Measurements from ENCODE around the gene GNB1L. TPM values are rescaled to one million over a fixed set of nuclear protein-coding genes. Genes with fewer than 3 reads are reported as not detected.

The GNB1L gene
- total and polyA plus RNA-seq, 9 of the 15 experiments (the other 6 are each of a cell fraction or from before 2014, with no cell fraction given): 0.56 to 50.5 (median 10.2) TPM

DNA sequence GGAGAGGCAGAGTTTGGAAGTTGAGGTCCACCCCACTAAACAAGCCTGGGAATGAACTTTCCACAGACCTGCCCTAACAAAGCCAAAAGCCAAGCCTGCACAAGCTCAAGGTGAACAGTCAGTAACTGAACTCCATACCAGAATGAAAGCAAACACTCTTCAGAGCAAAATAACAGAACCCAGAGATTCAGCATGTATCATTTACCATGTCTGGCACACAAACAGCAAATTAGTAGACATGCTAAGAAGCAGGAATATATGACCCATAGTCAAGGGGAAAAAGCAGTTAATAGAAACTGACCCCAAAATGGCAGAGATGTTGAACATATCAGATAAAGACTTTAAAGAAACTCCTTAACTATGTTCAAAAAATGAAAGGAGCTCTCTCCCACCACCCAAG, 62.8 kb downstream of the GNB1L start:
- Histone ChIP-seq H3K36me3 (ENCODE audit: control insufficient read depth, insufficient read depth, low read length) (peaks cover 3% of the 10 kb centered on the region; the same call in 1 of the 3 replicates), H3K27ac (ENCODE audit: extremely low read depth, low read depth, low read length) (no peak overlapping the region), H3K27me3 (ENCODE audit: control insufficient read depth in 2 of 2, insufficient read depth in 2 of 2, low read length in 2 of 2) (no peaks in the 10 kb centered on the region), H3K79me2 (ENCODE audit: control insufficient read depth, insufficient read depth, low read length) (no peaks in the 10 kb centered on the region), H3K9me1 (ENCODE audit: control insufficient read depth, insufficient read depth, low read length) (no peaks in the 10 kb centered on the region), H3K4me1 (replicated peaks in 1 of 2; ENCODE audit: control insufficient read depth in 2 of 2, insufficient read depth in 2 of 2, low read length in 2 of 2) (peaks cover 0 to 26% of the 10 kb centered on the region in 2 experiments; a peak in 1 of 5 replicates), H4K20me1 (replicated peaks; ENCODE audit: control insufficient read depth, insufficient read depth, low read length) (no peaks in the 10 kb centered on the region), H3K4me2 (ENCODE audit: insufficient read depth, low read length) (no peak overlapping the region), H3K9ac (ENCODE audit: insufficient read depth in 1 of 2, low read depth in 2 of 2, low read length in 2 of 2) (no peak overlapping the region), H3K4me3 (no peak overlapping the region), H3K9me3 (replicated peaks; ENCODE audit: control insufficient read depth, insufficient read depth, low read depth, low read length) (peaks cover 2% of the 10 kb centered on the region), H2AFZ (ENCODE audit: low read depth, low read length) (no peak overlapping the region)
- ChIA-PET CTCF (ENCODE audit: low intra/inter-chr PET ratio) (no interaction called here), POLR2A (interaction anchor here (0.6 to 16.8 kb wide), 9 partner anchors 9 to 296 kb away, joined by 3 to 205 read pairs (median 4); no protein-coding TSS in a partner anchor)
- FAIRE-seq (no peak), DNase-seq (ENCODE audit: extremely low read depth in 1 of 4, low spot score in 3 of 4) (no peak), ATAC-seq (no peak)
- intact Hi-C loops (cut with micrococcal nuclease) (no loop called here), in situ Hi-C loops (cut with MboI) (no loop called here)
- TF ChIP-seq, protein P1, sequence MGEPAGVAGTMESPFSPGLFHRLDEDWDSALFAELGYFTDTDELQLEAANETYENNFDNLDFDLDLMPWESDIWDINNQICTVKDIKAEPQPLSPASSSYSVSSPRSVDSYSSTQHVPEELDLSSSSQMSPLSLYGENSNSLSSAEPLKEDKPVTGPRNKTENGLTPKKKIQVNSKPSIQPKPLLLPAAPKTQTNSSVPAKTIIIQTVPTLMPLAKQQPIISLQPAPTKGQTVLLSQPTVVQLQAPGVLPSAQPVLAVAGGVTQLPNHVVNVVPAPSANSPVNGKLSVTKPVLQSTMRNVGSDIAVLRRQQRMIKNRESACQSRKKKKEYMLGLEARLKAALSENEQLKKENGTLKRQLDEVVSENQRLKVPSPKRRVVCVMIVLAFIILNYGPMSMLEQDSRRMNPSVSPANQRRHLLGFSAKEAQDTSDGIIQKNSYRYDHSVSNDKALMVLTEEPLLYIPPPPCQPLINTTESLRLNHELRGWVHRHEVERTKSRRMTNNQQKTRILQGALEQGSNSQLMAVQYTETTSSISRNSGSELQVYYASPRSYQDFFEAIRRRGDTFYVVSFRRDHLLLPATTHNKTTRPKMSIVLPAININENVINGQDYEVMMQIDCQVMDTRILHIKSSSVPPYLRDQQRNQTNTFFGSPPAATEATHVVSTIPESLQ (CRISPR knock-in tag; IDR thresholded peaks at IDR 0.05): no peak
- TF ChIP-seq, protein P2, sequence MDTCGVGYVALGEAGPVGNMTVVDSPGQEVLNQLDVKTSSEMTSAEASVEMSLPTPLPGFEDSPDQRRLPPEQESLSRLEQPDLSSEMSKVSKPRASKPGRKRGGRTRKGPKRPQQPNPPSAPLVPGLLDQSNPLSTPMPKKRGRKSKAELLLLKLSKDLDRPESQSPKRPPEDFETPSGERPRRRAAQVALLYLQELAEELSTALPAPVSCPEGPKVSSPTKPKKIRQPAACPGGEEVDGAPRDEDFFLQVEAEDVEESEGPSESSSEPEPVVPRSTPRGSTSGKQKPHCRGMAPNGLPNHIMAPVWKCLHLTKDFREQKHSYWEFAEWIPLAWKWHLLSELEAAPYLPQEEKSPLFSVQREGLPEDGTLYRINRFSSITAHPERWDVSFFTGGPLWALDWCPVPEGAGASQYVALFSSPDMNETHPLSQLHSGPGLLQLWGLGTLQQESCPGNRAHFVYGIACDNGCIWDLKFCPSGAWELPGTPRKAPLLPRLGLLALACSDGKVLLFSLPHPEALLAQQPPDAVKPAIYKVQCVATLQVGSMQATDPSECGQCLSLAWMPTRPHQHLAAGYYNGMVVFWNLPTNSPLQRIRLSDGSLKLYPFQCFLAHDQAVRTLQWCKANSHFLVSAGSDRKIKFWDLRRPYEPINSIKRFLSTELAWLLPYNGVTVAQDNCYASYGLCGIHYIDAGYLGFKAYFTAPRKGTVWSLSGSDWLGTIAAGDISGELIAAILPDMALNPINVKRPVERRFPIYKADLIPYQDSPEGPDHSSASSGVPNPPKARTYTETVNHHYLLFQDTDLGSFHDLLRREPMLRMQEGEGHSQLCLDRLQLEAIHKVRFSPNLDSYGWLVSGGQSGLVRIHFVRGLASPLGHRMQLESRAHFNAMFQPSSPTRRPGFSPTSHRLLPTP (IDR thresholded peaks at IDR 0.05; ENCODE audit: borderline replicate concordance, extremely low read depth, insufficient read length): no peak
- TF ChIP-seq TRIM28 (IDR thresholded peaks at IDR 0.05) (peak; percentile 44; the same call in 1 of the 2 replicates), TBP (optimal IDR thresholded peaks at IDR 0.05; ENCODE audit: low read depth, low read length) (peak; percentile 13), JUN (IDR thresholded peaks at IDR 0.05; ENCODE audit: borderline replicate concordance, low read depth, low read length) (no peak), JUN (CRISPR knock-in tag; IDR thresholded peaks at IDR 0.05; ENCODE audit: borderline replicate concordance) (no peak), TRIM24 (IDR thresholded peaks at IDR 0.05) (peak in 1 of 2 experiments; percentile 23; a peak in 1 of 4 replicates), HDAC3 (IDR thresholded peaks at IDR 0.05; ENCODE audit: borderline replicate concordance, partially characterized antibody) (no peak)
- no TSS peak for BruUV-seq (replicated peaks)
